Neural progenitor cell (in vitro differentiated cells): ENCODE measurements around the gene CNGA1.

Experiments used
- CTCF ChIP-seq: fragments of 200-600 bp; sonication (generic); IDR thresholded peaks from 2 replicates; pipeline ENCODE4 v1.5.1; 2017; ENCODE audit warnings: antibody characterized with exemption, mild to moderate bottlenecking
- EZH2 ChIP-seq: fragments of 200-600 bp; sonication (generic); IDR thresholded peaks from 2 replicates; pipeline ENCODE4 v1.6.1; 2017; ENCODE audit warnings: antibody characterized with exemption, mild to moderate bottlenecking, moderate library complexity

- TF ChIP-seq CTCF: no peak
- TF ChIP-seq EZH2: no peak
Observed at GRCh38 chr4:48030470-48030869, 14.0 kb upstream of the CNGA1 start.
